ENCODE measurements around the gene PDE6A. TPM values are rescaled to one million over a fixed set of nuclear protein-coding genes. Genes with fewer than 3 reads are reported as not detected.
A peak's percentile ranks its signal among the peaks of the same experiment; 100 is the strongest.

The PDE6A gene
- total and polyA plus RNA-seq, 9 of the 15 experiments (the other 6 are each of a cell fraction or from before 2014, with no cell fraction given) = 0.01 to 0.04 (median 0.01) TPM; not detected in 6

DNA sequence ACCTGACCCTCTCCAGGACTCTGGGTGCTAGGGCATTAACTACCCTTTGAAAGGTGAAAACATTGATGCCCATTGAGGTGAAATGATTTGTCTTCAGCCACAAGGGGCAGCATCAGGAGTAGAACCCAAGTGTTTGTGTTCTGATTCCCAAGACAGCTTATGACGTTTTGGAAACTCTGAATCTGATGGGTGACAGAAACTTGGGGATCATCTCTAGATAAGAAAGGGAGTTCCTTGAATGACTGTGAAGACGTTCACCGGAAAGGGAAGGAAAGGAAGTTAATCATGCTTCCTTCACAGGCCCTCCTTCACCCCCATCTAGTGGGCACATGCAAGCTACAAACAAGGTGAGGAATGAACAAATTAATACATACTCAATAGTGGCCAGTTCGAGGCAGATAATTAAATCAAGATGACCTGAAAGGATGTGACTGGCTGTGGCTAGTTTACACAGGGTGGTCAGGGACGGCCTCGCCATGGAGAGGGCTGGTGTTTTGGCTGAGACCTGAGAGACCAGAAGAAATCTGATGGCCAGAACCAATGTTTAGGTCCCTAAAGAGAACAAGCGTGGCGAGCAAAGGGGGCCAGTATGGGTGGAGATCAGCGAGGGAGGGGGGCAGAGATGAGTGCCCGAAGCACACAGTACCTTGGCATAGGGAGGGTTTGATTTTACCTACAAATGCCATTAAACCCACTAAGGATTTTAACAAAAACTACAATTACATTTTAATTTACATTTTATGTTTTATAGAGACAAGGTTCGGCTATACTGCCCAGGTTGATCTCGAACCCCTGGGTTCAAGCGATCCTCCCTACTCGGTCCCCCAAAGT is 15.0 kb upstream of the PDE6A start (continued):
- TF ChIP-seq, protein P1, sequence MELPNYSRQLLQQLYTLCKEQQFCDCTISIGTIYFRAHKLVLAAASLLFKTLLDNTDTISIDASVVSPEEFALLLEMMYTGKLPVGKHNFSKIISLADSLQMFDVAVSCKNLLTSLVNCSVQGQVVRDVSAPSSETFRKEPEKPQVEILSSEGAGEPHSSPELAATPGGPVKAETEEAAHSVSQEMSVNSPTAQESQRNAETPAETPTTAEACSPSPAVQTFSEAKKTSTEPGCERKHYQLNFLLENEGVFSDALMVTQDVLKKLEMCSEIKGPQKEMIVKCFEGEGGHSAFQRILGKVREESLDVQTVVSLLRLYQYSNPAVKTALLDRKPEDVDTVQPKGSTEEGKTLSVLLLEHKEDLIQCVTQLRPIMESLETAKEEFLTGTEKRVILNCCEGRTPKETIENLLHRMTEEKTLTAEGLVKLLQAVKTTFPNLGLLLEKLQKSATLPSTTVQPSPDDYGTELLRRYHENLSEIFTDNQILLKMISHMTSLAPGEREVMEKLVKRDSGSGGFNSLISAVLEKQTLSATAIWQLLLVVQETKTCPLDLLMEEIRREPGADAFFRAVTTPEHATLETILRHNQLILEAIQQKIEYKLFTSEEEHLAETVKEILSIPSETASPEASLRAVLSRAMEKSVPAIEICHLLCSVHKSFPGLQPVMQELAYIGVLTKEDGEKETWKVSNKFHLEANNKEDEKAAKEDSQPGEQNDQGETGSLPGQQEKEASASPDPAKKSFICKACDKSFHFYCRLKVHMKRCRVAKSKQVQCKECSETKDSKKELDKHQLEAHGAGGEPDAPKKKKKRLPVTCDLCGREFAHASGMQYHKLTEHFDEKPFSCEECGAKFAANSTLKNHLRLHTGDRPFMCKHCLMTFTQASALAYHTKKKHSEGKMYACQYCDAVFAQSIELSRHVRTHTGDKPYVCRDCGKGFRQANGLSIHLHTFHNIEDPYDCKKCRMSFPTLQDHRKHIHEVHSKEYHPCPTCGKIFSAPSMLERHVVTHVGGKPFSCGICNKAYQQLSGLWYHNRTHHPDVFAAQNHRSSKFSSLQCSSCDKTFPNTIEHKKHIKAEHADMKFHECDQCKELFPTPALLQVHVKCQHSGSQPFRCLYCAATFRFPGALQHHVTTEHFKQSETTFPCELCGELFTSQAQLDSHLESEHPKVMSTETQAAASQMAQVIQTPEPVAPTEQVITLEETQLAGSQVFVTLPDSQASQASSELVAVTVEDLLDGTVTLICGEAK (IDR thresholded peaks at IDR 0.05) = peak; percentile 36
- TF ChIP-seq, protein P1 (CRISPR knock-in tag; IDR thresholded peaks at IDR 0.05) = no peak
- TF ChIP-seq, protein P2, sequence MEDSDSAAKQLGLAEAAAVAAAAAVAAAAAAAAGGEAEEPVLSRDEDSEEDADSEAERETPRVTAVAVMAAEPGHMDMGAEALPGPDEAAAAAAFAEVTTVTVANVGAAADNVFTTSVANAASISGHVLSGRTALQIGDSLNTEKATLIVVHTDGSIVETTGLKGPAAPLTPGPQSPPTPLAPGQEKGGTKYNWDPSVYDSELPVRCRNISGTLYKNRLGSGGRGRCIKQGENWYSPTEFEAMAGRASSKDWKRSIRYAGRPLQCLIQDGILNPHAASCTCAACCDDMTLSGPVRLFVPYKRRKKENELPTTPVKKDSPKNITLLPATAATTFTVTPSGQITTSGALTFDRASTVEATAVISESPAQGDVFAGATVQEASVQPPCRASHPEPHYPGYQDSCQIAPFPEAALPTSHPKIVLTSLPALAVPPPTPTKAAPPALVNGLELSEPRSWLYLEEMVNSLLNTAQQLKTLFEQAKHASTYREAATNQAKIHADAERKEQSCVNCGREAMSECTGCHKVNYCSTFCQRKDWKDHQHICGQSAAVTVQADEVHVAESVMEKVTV (CRISPR knock-in tag; IDR thresholded peaks at IDR 0.05) = peak; percentile 67; the same call in 1 of the 2 replicates
- TF ChIP-seq CTCF (IDR thresholded peaks at IDR 0.05 in 2 of 3, conservative IDR thresholded peaks at IDR 0.05 in 1 of 3; ENCODE audit: insufficient read depth in 2 of 3, low read depth in 1 of 3, low read length in 3 of 3) (peak; percentile 72 to 80 (median 73)), CC2D1A (IDR thresholded peaks at IDR 0.05) (0 out of 2 replicates have a peak, but pooled peaks have one; percentile 45), BRD9 (IDR thresholded peaks at IDR 0.05; ENCODE audit: low read depth, partially characterized antibody) (peak; percentile 68), ARHGAP35 (IDR thresholded peaks at IDR 0.05; ENCODE audit: partially characterized antibody) (no peak), GTF2B (IDR thresholded peaks at IDR 0.05; ENCODE audit: extremely low read depth, insufficient read length) (no peak), ZNF232 (CRISPR knock-in tag; IDR thresholded peaks at IDR 0.05) (no peak)
- TF ChIP-seq, protein P3, sequence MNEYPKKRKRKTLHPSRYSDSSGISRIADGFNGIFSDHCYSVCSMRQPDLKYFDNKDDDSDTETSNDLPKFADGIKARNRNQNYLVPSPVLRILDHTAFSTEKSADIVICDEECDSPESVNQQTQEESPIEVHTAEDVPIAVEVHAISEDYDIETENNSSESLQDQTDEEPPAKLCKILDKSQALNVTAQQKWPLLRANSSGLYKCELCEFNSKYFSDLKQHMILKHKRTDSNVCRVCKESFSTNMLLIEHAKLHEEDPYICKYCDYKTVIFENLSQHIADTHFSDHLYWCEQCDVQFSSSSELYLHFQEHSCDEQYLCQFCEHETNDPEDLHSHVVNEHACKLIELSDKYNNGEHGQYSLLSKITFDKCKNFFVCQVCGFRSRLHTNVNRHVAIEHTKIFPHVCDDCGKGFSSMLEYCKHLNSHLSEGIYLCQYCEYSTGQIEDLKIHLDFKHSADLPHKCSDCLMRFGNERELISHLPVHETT (CRISPR knock-in tag; conservative IDR thresholded peaks at IDR 0.05 in 1 of 2, IDR thresholded peaks at IDR 0.05 in 1 of 2) = no peak
